HepG2 (cell line): ENCODE results near the gene BRCA2. TPM values are rescaled to one million over a fixed set of nuclear protein-coding genes. Genes with fewer than 3 reads are reported as not detected.

ENCODE experiments used
- ATAC-seq: fragments of 200-7000 bp; cut with Tn5 transposase; 3 replicates; pipeline ENCODE4 v1.9.1; 2020; ENCODE audit warnings: mild to moderate bottlenecking, moderate library complexity
- BruUV-seq: library from RNA; stranded (reverse); fragments of 400-500 nt; replicated peaks from 2 replicates; lab custom pipeline; 2021; lab: Mats Ljungman, UMichigan
- CTCF ChIA-PET: fragments of 300-600 bp; formaldehyde crosslinking; extraction: SDS; loops from one replicate; lab custom pipeline; 2021; ENCODE audit warnings: low total read pairs, inconsistent platforms, low intra/inter-chr PET ratio; lab: Yijun Ruan, JAX
- POLR2A ChIA-PET: fragments of 350-600 bp; sonication (Branson Sonifier 250); formaldehyde crosslinking; loops from one replicate; lab custom pipeline; 2020; ENCODE audit warnings: antibody characterized with exemption, inconsistent platforms; lab: Yijun Ruan, JAX
- DNase-seq: peaks from one replicate; pipeline ENCODE4 v3.0.0-alpha.2; 2015; ENCODE audit warnings: low spot score
- FAIRE-seq: peaks from 3 replicates; lab custom pipeline; 2011; peaks lifted over from hg19 to GRCh38; lab: Jason Lieb, UNC
- H2AFZ ChIP-seq: one replicate; pipeline ENCODE4 v1.6.1; 2011; ENCODE audit warnings: low read length, inconsistent platforms
- H3K27ac ChIP-seq: fragments of 300-600 bp; 3 replicates; pipeline ENCODE4 v1.8.0; 2011; ENCODE audit warnings: mixed run types, mild to moderate bottlenecking, mixed read lengths, low read length, inconsistent platforms; ENCODE audit not compliant: insufficient read depth; ENCODE audit errors: extremely low read length
- H3K27me3 ChIP-seq, 2 experiments: fragments of 200-600 bp in 1 of 2; 2 replicates in 1 of 2; 3 replicates in 1 of 2; pipeline versions ENCODE4 v1.6.0 to v1.8.0; 2011; ENCODE audit warnings: low read length in 2 of 2, mild to moderate bottlenecking in 2 of 2, moderate library complexity in 2 of 2, inconsistent platforms in 1 of 2; ENCODE audit not compliant: insufficient read depth in 2 of 2, control insufficient read depth in 1 of 2
- H3K36me3 ChIP-seq, 2 experiments: fragments of 200-600 bp in 1 of 2; replicated peaks in 1 of 2; 2 replicates in 1 of 2; 3 replicates in 1 of 2; pipeline versions ENCODE4 v1.5.1 to v1.8.0; 2011; ENCODE audit warnings: low read length in 2 of 2, inconsistent platforms in 1 of 2; ENCODE audit not compliant: insufficient read depth in 2 of 2, control insufficient read depth in 1 of 2
- H3K4me1 ChIP-seq: 2 replicates; pipeline ENCODE4 v1.5.1; 2012; ENCODE audit warnings: low read length, inconsistent platforms; ENCODE audit not compliant: insufficient read depth
- H3K4me2 ChIP-seq: 2 replicates; pipeline ENCODE4 v1.6.0; 2011; ENCODE audit warnings: low read depth, low read length, inconsistent platforms
- H3K4me3 ChIP-seq, 3 experiments: fragments of 200-600 bp in 1 of 3; sonication (generic), shearing (Covaris generic) in 1 of 3; replicated peaks in 1 of 3; 2 replicates each; pipeline ENCODE4 v1.5.1; 2011 to 2016; ENCODE audit warnings: low read length in 3 of 3, inconsistent platforms in 2 of 3, low read depth in 2 of 3, mild to moderate bottlenecking in 2 of 3, control low read depth in 1 of 3, mixed read lengths in 1 of 3; ENCODE audit not compliant: insufficient read depth in 1 of 3
- H3K79me2 ChIP-seq: one replicate; pipeline ENCODE4 v1.6.1; 2011; ENCODE audit warnings: low read length, inconsistent platforms; ENCODE audit not compliant: insufficient read depth
- H3K9ac ChIP-seq: 2 replicates; pipeline ENCODE4 v1.6.0; 2011; ENCODE audit warnings: mild to moderate bottlenecking, low read depth, low read length, inconsistent platforms; ENCODE audit not compliant: insufficient read depth
- H3K9me3 ChIP-seq: 2 replicates; pipeline ENCODE4 v1.5.1; 2012; ENCODE audit warnings: mild to moderate bottlenecking, low read length
- H4K20me1 ChIP-seq: 2 replicates; pipeline ENCODE4 v1.6.0; 2011; ENCODE audit warnings: inconsistent platforms, mild to moderate bottlenecking, low read length, moderate library complexity; ENCODE audit not compliant: insufficient read depth
- KAT8 ChIP-seq: IDR thresholded peaks from 2 replicates; pipeline ENCODE4 v1.6.1; 2016; ENCODE audit warnings: missing genetic modification reagents, missing compliant biosample characterization
- PCBP2 ChIP-seq: fragments of 200-400 bp; formaldehyde crosslinking; optimal IDR thresholded peaks from 2 replicates; pipeline ENCODE3; 2018; ENCODE audit warnings: low read length, low read depth; ENCODE audit not compliant: poor library complexity, severe bottlenecking
- TRIM24 ChIP-seq: sonication (generic); formaldehyde crosslinking; IDR thresholded peaks from 2 replicates; pipeline ENCODE4 v1.8.0; 2022; ENCODE audit warnings: mild to moderate bottlenecking, missing genetic modification reagents
- ZNF441 ChIP-seq: sonication (generic); formaldehyde crosslinking; IDR thresholded peaks from 2 replicates; pipeline ENCODE4 v1.7.0; 2021; ENCODE audit warnings: missing genetic modification reagents, borderline replicate concordance
- WGBS: methylation state at CpG from one replicate; pipeline ENCODE4 v1.1.6; 2017; ENCODE audit warnings: low lambda C conversion rate; 5-methylcytosine and 5-hydroxymethylcytosine counted together
- in situ Hi-C: cut with HindIII; loops from 2 replicates; pipeline ENCODE4 v1.10.0; 2017; ENCODE audit warnings: low pct_unique_long_range_greater_than_20kb; ENCODE audit not compliant: extremely low pct_ligation_motif_present
- intact Hi-C: fragments of 100-400 bp; cut with micrococcal nuclease; formaldehyde crosslinking; loops from one replicate; pipeline ENCODE4 v1.10.0; 2022; ENCODE audit not compliant: unreplicated experiment
- polyA plus RNA-seq, 8 experiments: library from polyadenylated mRNA; depleted of rRNA in 3 of 8; stranded (reverse) in 7 of 8; unstranded in 1 of 8; fragments of >200 nt; fragmentation: Illumina TruSeq in 4 of 8; extraction: Trizol in 4 of 8; gene quantifications; 2 replicates each; pipeline versions ENCODE4 v1.2.1 to v1.2.3, GENCODE V29; 2011 to 2016; ENCODE audit warnings: low read depth in 4 of 8, missing spikeins in 1 of 8, mixed read lengths in 1 of 8; ENCODE audit not compliant: insufficient read depth in 1 of 8
- total RNA-seq, 5 experiments: library from RNA; depleted of rRNA; stranded (reverse); fragments of >200 nt; fragmentation: Illumina TruSeq; extraction: Trizol; gene quantifications; 2 replicates each; pipeline ENCODE4 v1.2.3, GENCODE V29; 2016; ENCODE audit warnings: low read depth in 1 of 5
- TF ChIP-seq, protein P1 (sequence below): sonication (generic); formaldehyde crosslinking; IDR thresholded peaks from 2 replicates; pipeline ENCODE4 v1.5.1; 2020; ENCODE audit warnings: missing genetic modification reagents, mild to moderate bottlenecking, borderline replicate concordance
- TF ChIP-seq, protein P2 (sequence below): sonication (generic); formaldehyde crosslinking; IDR thresholded peaks from 2 replicates; pipeline ENCODE4 v1.8.0; 2023; ENCODE audit warnings: mild to moderate bottlenecking, missing genetic modification reagents

Gene BRCA2
- total and polyA plus RNA-seq, 2 of the 13 experiments (the other 11 are each of a cell fraction or from before 2014, with no cell fraction given), result 3.1 to 24.6 TPM

DNA sequence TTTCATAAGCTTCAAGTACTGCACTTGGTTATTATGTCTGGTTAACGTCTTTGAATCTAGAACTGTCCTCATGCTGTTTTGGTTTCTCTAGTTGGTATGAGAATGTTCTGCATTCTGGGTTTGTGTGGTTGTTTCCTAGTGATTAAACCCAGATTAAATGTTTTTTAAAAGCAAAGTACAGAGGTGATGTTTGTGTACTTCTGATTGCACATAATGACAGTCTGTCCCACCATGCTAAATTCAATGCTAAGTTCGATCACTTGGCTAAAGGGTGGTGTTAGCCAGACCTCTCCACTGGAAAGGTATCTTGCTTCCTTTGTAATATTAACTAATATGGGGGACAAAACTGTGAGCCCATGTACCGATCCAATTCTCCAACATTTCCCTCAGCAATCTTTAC lies 98.0 kb downstream of the BRCA2 start:
- no peaks in the 10 kb centered on the region for H3K9me3 ChIP-seq
- H3K4me3 ChIP-seq, result no peak overlapping the region
- ChIA-PET CTCF (no interaction called here), POLR2A (no interaction called here)
- no peak overlapping the region for H3K9ac ChIP-seq
- no peak overlapping the region for H2AFZ ChIP-seq
- intact Hi-C loops, result no loop called here
- no TSS peak for BruUV-seq
- ATAC-seq, result no peak
- DNase-seq, result no peak
- WGBS, result 97% methylated on average over 3 of the region's 3 CpGs
- no peak overlapping the region for H3K27ac ChIP-seq
- no peaks in the 10 kb centered on the region; a peak in 1 of 5 replicates for H3K36me3 ChIP-seq
- TF ChIP-seq PCBP2, result no peak
- TF ChIP-seq KAT8 (CRISPR knock-in tag), result no peak
- TF ChIP-seq, protein P1, sequence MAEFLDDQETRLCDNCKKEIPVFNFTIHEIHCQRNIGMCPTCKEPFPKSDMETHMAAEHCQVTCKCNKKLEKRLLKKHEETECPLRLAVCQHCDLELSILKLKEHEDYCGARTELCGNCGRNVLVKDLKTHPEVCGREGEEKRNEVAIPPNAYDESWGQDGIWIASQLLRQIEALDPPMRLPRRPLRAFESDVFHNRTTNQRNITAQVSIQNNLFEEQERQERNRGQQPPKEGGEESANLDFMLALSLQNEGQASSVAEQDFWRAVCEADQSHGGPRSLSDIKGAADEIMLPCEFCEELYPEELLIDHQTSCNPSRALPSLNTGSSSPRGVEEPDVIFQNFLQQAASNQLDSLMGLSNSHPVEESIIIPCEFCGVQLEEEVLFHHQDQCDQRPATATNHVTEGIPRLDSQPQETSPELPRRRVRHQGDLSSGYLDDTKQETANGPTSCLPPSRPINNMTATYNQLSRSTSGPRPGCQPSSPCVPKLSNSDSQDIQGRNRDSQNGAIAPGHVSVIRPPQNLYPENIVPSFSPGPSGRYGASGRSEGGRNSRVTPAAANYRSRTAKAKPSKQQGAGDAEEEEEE (CRISPR knock-in tag), result no peak
- TF ChIP-seq TRIM24 (CRISPR knock-in tag), result no peak
- TF ChIP-seq ZNF441 (CRISPR knock-in tag), result no peak
- TF ChIP-seq, protein P2, sequence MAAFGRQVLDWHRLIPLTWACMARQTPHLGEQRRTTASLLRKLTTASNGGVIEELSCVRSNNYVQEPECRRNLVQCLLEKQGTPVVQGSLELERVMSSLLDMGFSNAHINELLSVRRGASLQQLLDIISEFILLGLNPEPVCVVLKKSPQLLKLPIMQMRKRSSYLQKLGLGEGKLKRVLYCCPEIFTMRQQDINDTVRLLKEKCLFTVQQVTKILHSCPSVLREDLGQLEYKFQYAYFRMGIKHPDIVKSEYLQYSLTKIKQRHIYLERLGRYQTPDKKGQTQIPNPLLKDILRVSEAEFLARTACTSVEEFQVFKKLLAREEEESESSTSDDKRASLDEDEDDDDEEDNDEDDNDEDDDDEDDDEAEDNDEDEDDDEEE (CRISPR knock-in tag), result no peak
- in situ Hi-C loops, result no loop called here
- no peaks in the 10 kb centered on the region for H4K20me1 ChIP-seq
- no peaks in the 10 kb centered on the region for H3K27me3 ChIP-seq
- H3K4me2 ChIP-seq, result no peak overlapping the region
- peaks cover 32% of the 10 kb centered on the region for H3K4me1 ChIP-seq
- no peaks in the 10 kb centered on the region for H3K79me2 ChIP-seq
- no peak for FAIRE-seq
